Body of pancreas (tissue), 4 donors: ENCODE results near the gene SYNPO2. TPM values are rescaled to one million over a fixed set of nuclear protein-coding genes. Genes with fewer than 3 reads are reported as not detected.

ENCODE experiments used
- ATAC-seq: fragments of 150-250 bp; one replicate; pipeline ENCODE4 v1.9.1; 2016
- DNase-seq, 4 donors: peaks; one replicate each; pipeline ENCODE4 v3.0.0-alpha.2; 2019
- H3K27ac ChIP-seq, 4 donors: fragments of 200-600 bp; sonication (generic); 1 replicate in 3 of 4; 2 replicates in 1 of 4; pipeline versions ENCODE4 v1.5.1 to v1.6.1; 2016 to 2019; ENCODE audit warnings: mild to moderate bottlenecking in 1 of 4, mixed read lengths in 1 of 4, moderate library complexity in 1 of 4
- H3K27me3 ChIP-seq, 2 donors: fragments of 200-600 bp; sonication (generic); one replicate each; pipeline ENCODE4 v1.6.0; 2016; ENCODE audit warnings: mild to moderate bottlenecking in 1 of 2
- H3K36me3 ChIP-seq, 2 donors: fragments of 200-600 bp; sonication (generic); replicated peaks in 1 of 2; 2 replicates each; pipeline ENCODE4 v1.5.1; 2016; ENCODE audit warnings: low read depth in 2 of 2; ENCODE audit not compliant: insufficient read depth in 1 of 2
- H3K4me1 ChIP-seq: fragments of 200-600 bp; sonication (generic); one replicate; pipeline ENCODE4 v1.6.0; 2016
- H3K4me3 ChIP-seq, 2 donors: fragments of 200-600 bp; sonication (generic); 1 replicate in 1 of 2; 2 replicates in 1 of 2; pipeline ENCODE4 v1.5.1; 2016 to 2019
- H3K9me3 ChIP-seq, 3 donors: fragments of 200-600 bp; sonication (generic); 1 replicate in 2 of 3; 2 replicates in 1 of 3; pipeline ENCODE4 v1.5.1; 2016
- POLR2A ChIP-seq, 3 donors: fragments of 450-650 bp; IDR thresholded peaks; one replicate each; pipeline ENCODE4 v1.6.1; 2016; ENCODE audit warnings: antibody characterized with exemption in 3 of 3, mild to moderate bottlenecking in 2 of 3
- WGBS, 2 donors: methylation state at CpG; one replicate each; pipeline ENCODE4 v1.1.5; 2017; 5-methylcytosine and 5-hydroxymethylcytosine counted together
- intact Hi-C: fragments of 100-400 bp; cut with DNase I; formaldehyde crosslinking; loops from one replicate; pipeline ENCODE4 v1.15.1; 2023
- total RNA-seq, 2 donors: library from RNA; depleted of rRNA; stranded (reverse); fragments of >200 nt; gene quantifications; one replicate each; pipeline ENCODE4 v1.1.0, GENCODE V29; 2016
- TF ChIP-seq, protein P1 (sequence below), 7 experiments: fragments of 450-650 bp in 4 of 7; fragments of 200-600 bp in 3 of 7; sonication (generic) in 3 of 7; IDR thresholded peaks; one replicate each; pipeline ENCODE4 v1.5.1; 2016 to 2019; ENCODE audit warnings: antibody characterized with exemption in 7 of 7

SYNPO2 gene
- total RNA-seq, 2 donors from 2014 or later, result 7.6 to 19.5 TPM

DNA sequence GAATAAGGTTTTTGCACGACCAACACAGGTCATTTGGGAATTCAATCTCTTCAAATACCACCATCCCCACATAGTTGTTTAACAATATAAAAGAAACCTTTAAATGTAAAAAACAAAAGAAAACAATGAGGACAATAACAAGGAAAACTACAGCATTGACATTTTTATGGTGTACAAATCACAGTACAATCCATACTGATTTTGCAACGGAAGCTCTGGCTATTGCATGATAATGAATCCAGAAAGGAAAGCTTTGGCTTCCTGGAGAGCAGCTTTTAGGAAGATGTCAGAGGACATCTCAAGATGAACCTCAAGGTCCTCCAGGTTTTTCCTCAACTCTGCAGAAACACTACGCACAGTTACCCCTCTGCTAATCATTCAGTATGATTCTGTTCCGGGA lies 135.4 kb downstream of the SYNPO2 start:
- no peaks in the 10 kb centered on the region for H3K9me3 ChIP-seq
- no peak for DNase-seq
- WGBS, 2 donors, result 59 to 71% methylated on average over 4 of the region's 4 CpGs
- H3K36me3 ChIP-seq, result no peaks in the 10 kb centered on the region
- TF ChIP-seq POLR2A (IDR thresholded peaks at IDR 0.05), result no peak
- TF ChIP-seq, protein P1, sequence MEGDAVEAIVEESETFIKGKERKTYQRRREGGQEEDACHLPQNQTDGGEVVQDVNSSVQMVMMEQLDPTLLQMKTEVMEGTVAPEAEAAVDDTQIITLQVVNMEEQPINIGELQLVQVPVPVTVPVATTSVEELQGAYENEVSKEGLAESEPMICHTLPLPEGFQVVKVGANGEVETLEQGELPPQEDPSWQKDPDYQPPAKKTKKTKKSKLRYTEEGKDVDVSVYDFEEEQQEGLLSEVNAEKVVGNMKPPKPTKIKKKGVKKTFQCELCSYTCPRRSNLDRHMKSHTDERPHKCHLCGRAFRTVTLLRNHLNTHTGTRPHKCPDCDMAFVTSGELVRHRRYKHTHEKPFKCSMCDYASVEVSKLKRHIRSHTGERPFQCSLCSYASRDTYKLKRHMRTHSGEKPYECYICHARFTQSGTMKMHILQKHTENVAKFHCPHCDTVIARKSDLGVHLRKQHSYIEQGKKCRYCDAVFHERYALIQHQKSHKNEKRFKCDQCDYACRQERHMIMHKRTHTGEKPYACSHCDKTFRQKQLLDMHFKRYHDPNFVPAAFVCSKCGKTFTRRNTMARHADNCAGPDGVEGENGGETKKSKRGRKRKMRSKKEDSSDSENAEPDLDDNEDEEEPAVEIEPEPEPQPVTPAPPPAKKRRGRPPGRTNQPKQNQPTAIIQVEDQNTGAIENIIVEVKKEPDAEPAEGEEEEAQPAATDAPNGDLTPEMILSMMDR (IDR thresholded peaks at IDR 0.05), result no peak
- no peak for ATAC-seq
- H3K4me3 ChIP-seq, result no peak overlapping the region
- peaks cover 12% of the 10 kb centered on the region for H3K4me1 ChIP-seq
- H3K27me3 ChIP-seq, result no peaks in the 10 kb centered on the region
- H3K27ac ChIP-seq, result no peak overlapping the region
- intact Hi-C loops, result no loop called here

DNA sequence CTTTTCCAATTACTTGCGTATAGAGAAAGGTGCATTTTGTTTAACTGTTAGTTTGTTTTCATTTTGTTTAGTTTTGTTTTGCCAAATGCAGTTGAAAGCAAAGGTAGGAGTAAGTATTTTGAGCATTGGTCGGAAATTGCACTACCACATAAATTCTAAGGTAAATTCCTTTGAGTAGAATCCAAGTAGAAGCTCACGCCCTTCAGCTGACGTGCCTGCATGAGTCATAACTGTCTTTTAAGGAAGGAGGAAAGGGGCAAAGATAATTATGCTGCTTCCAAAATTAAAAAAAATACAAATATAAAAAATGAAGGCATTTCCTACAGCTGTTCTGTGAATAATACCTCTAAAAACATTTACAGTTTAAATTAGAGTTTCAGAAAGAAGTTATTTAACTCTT lies 136.8 kb downstream of the SYNPO2 start:
- Histone ChIP-seq H3K9me3 (no peaks in the 10 kb centered on the region), H3K27me3 (no peaks in the 10 kb centered on the region), H3K36me3 (no peaks in the 10 kb centered on the region), H3K4me3 (no peak overlapping the region), H3K4me1 (peaks cover 12% of the 10 kb centered on the region), H3K27ac (peak overlapping the region in 1 of 4 donors; percentile 64)
- WGBS, 2 donors, result 48 to 53% methylated on average over 4 of the region's 4 CpGs
- no peak for TF ChIP-seq POLR2A (IDR thresholded peaks at IDR 0.05)
- TF ChIP-seq, protein P1 (IDR thresholded peaks at IDR 0.05), result no peak
- intact Hi-C loops, result no loop called here
- peak in 2 of 4 donors; percentile 34 to 41 for DNase-seq
- ATAC-seq, result no peak

DNA sequence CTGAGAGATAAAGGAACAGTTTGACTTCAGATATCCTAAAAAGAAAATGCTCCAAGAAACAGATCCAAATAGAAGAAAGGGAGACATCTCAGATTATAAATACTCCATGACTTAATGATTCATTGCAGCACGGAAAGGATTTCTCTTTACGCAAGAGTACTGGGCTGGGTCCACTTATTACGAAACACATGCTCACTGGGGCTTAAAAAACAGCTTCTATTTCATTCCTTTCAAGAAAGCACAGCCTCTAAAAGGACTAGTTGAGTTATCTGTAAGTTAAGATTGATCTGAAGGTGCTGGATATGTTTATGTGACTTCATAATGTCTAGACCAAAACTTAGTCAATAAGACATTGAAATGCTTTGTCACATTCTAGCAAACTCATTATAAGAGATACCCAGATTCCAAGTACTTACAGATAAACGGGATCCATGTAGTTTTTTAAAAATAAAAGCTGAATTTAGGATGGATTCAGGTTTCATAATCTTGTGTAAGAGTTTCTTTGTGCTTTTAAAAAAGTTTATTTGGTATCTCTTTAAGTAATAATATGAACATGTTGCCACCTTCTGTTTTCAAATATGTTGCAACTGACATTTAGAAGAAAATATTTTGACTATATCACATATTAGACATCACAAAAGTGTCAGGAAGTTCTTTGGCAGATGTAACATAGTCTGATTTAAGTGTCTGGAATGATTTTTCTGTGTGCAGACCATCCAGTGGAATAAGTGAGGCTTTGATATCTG lies 137.4 kb downstream of the SYNPO2 start:
- ATAC-seq (peak; percentile 58), DNase-seq (peak in 1 of 4 donors; percentile 40)
- H3K27me3 ChIP-seq, result no peaks in the 10 kb centered on the region
- H3K36me3 ChIP-seq, result no peaks in the 10 kb centered on the region
- peak overlapping the region in 2 of 4 donors; percentile 34 to 64 for H3K27ac ChIP-seq
- H3K4me3 ChIP-seq, result no peak overlapping the region
- intact Hi-C loops, result no loop called here
- TF ChIP-seq POLR2A (IDR thresholded peaks at IDR 0.05), result no peak
- TF ChIP-seq, protein P1 (IDR thresholded peaks at IDR 0.05), result no peak
- H3K9me3 ChIP-seq, result no peaks in the 10 kb centered on the region
- peaks cover 12% of the 10 kb centered on the region for H3K4me1 ChIP-seq
- 63 to 65% methylated on average over 4 of the region's 4 CpGs for WGBS, 2 donors

DNA sequence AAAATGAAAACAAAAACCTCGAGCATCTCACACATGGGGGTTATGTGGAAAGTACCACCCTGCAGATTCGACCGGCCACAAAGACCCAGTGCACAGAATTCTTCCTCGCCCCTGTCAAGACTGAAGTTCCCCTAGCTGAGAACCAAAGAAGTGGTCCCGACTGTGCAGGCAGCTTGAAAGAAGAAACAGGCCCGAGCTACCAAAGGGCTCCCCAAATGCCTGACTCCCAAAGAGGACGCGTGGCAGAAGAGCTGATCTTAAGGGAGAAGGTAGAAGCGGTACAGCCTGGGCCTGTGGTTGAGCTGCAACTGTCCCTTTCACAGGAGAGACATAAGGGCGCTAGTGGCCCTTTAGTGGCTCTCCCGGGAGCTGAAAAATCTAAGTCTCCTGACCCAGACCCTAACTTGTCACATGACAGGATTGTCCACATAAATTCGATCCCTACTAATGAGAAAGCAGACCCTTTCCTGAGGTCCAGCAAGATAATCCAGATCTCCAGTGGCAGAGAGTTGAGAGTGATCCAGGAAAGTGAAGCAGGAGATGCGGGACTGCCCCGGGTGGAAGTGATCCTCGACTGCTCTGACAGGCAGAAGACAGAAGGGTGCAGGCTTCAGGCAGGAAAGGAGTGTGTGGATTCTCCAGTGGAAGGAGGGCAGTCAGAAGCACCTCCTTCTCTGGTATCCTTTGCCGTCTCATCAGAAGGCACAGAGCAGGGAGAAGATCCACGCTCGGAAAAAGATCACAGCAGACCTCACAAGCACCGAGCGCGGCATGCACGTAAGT lies 138.2 kb downstream of the SYNPO2 start:
- no peaks in the 10 kb centered on the region for H3K9me3 ChIP-seq
- WGBS, 2 donors, result 83 to 86% methylated on average over 21 to 22 of the region's 22 CpGs
- DNase-seq, result no peak
- ATAC-seq, result no peak
- H3K4me3 ChIP-seq, result no peak overlapping the region
- H3K27me3 ChIP-seq, result no peaks in the 10 kb centered on the region
- H3K36me3 ChIP-seq, result no peaks in the 10 kb centered on the region
- intact Hi-C loops, result no loop called here
- TF ChIP-seq POLR2A (IDR thresholded peaks at IDR 0.05), result peak in 1 of 3 donors; percentile 6
- TF ChIP-seq, protein P1 (IDR thresholded peaks at IDR 0.05), result no peak
- peak overlapping the region in 2 of 4 donors; percentile 34 to 64 for H3K27ac ChIP-seq
- H3K4me1 ChIP-seq, result peaks cover 12% of the 10 kb centered on the region
